ENCODE data around the gene WNT5B.

The WNT5B gene

DNA sequence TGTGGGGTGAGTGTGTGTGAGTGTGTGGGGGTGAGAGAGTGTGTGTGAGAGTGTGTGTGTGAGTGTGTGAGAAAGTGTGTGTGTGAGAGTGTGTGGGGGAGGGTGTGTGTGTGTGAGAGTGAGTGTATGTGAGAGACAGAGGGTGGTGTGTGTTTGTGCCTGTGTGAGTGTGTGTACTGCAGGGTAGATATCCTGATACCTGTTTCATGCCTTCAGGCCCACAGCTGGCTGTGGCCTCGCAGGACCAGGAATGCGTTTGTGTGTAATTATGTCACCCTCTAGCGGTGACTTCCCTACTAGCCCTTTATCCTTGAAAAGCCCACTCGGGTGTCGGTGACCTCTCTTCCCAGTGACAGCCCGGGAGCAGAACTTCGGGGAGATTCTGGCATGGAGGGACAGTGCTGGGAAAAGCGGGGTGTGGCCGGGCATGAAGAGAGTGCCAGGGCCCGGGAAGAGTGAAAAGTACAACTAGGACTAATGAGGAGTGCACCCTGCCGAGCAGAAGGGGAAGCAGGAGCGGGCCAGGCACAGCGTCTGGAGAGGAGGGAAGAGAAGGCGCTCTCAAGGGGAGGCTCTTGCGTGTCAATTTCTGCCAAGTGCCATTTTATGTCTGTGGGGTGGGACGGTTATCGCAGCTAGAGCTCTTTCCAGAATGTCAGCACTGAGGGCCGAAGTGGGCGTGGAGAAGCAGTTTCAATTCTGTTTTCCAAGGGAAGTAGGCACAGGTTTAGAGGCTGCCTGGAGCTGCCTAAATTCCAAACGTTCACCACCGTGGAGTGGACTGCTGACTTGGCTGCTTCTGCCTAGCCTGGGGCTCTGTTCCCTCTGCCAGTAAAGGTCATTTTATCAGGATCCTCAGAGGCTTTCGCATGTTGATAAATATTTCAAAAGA lies 23.7 kb upstream of the WNT5B start:
- no peaks in the 10 kb centered on the region for H3K36me3 ChIP-seq (ENCODE audit: control insufficient read depth, insufficient read depth, low read length)
- peaks cover 9% of the 10 kb centered on the region for H3K4me1 ChIP-seq (ENCODE audit: control insufficient read depth, insufficient read depth, low read length)
- peaks cover 17% of the 10 kb centered on the region for H3K27me3 ChIP-seq (ENCODE audit: control insufficient read depth, insufficient read depth, low read length)
- no peaks in the 10 kb centered on the region for H3K9me3 ChIP-seq (ENCODE audit: control insufficient read depth, insufficient read depth, low read length)
- H3K4me3 ChIP-seq (ENCODE audit: low read depth, low read length) = peak overlapping the region; percentile 65
- no peak overlapping the region for H3K9ac ChIP-seq (ENCODE audit: low read depth, low read length)

DNA sequence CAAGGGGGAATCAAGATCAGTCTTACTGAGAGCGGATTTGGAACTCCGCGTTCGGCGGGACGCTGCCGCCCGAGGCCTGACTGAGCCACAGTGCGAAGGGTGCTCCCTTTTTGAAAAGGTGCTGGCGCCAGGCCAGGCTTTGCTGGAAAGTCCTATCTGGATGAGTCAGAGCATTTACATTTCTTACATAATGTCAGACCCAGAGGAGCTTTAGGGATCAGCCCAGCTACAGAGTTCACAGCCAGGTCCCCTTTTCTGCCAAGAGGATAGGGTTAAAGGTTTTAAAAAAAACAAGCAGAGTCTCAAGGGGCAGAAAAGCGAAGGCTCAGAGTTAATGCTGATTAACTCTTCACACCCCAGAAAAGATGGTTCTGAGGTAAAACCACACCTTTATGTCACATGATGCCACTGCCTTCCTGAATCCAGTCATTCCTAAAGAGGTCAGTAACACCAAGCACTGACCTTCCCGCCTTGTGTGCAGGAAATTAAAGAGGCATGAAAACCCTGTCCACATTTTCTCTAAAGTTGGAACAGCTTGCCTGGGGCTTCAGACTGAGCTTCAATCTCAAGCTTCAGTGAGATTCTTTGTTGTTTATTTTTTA lies 22.9 kb upstream of the WNT5B start:
- Histone ChIP-seq H3K9ac (ENCODE audit: low read depth, low read length) (no peak overlapping the region), H3K27me3 (ENCODE audit: control insufficient read depth, insufficient read depth, low read length) (peaks cover 17% of the 10 kb centered on the region)

DNA sequence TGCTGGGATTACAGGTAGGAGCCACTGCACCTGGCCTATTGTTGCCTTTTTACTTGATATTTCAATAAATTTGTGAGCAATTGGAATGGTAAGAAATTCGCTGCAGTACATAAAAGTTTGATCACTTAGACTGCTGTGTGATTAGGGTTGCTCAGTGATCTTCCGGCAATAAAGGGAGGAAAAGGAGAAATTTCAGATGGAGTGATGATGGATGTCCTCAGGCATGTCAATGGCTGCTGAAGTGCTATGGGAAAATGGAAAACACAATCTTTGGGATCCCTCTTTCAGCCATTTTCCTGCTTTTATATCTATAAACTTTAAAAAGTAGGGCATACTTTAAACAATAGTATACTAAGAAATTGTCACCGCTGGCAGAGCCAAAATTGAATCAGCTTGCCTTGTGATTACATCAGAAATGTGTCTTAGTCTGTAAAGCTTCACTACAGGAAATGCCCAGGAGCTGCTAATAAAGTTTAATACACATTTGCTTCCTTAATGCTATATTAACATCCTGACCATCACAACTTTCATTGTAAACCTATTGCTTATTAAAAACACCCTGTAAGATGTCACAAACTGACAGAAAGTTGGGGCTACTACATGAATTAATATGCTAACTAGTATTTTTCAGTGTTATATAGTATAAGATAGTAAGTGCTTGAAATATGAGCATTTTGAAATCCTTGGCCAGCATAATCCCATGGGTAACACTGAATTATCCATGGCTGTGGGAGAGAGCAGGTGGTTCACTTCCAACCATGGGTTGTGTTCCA lies 20.9 kb upstream of the WNT5B start:
- no peaks in the 10 kb centered on the region for H3K9me3 ChIP-seq (ENCODE audit: control insufficient read depth, insufficient read depth, low read length)
- H3K36me3 ChIP-seq (ENCODE audit: control insufficient read depth, insufficient read depth, low read length) = no peaks in the 10 kb centered on the region
- H3K4me3 ChIP-seq (ENCODE audit: low read depth, low read length) = no peak overlapping the region
- H3K9ac ChIP-seq (ENCODE audit: low read depth, low read length) = no peak overlapping the region
- peaks cover 9% of the 10 kb centered on the region for H3K4me1 ChIP-seq (ENCODE audit: control insufficient read depth, insufficient read depth, low read length)
- peaks cover 17% of the 10 kb centered on the region for H3K27me3 ChIP-seq (ENCODE audit: control insufficient read depth, insufficient read depth, low read length)

More for the DNA sequence above, 22.9 kb upstream of the WNT5B start:
- Histone ChIP-seq H3K4me3 (ENCODE audit: low read depth, low read length) (peak overlapping the region; percentile 65), H3K36me3 (ENCODE audit: control insufficient read depth, insufficient read depth, low read length) (no peaks in the 10 kb centered on the region), H3K9me3 (ENCODE audit: control insufficient read depth, insufficient read depth, low read length) (no peaks in the 10 kb centered on the region), H3K4me1 (ENCODE audit: control insufficient read depth, insufficient read depth, low read length) (peaks cover 9% of the 10 kb centered on the region)

DNA sequence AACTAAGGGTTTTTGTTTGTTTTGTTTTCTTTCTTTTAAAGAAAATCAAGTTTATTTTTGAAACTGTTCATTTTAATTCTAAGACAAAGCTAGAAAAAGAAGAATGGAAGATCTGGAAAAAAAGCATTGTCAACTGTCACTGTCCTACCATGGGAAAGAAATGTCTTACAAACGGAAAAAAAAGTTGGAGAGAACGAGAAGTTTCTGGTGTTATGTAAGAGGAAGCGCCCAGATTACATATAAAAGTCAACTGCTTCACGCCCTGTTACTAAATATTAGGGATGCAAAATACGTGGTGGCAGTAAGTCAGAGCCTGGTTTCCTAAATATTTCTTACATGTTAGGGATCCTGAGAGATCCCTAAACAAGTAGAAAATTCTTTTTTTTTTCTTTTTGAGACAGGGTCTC lies 20.3 kb upstream of the WNT5B start:
- Histone ChIP-seq H3K9ac (ENCODE audit: low read depth, low read length) (no peak overlapping the region), H3K9me3 (ENCODE audit: control insufficient read depth, insufficient read depth, low read length) (no peaks in the 10 kb centered on the region), H3K27me3 (ENCODE audit: control insufficient read depth, insufficient read depth, low read length) (peaks cover 15% of the 10 kb centered on the region), H3K36me3 (ENCODE audit: control insufficient read depth, insufficient read depth, low read length) (no peaks in the 10 kb centered on the region), H3K4me1 (ENCODE audit: control insufficient read depth, insufficient read depth, low read length) (peaks cover 9% of the 10 kb centered on the region), H3K4me3 (ENCODE audit: low read depth, low read length) (no peak overlapping the region)

DNA sequence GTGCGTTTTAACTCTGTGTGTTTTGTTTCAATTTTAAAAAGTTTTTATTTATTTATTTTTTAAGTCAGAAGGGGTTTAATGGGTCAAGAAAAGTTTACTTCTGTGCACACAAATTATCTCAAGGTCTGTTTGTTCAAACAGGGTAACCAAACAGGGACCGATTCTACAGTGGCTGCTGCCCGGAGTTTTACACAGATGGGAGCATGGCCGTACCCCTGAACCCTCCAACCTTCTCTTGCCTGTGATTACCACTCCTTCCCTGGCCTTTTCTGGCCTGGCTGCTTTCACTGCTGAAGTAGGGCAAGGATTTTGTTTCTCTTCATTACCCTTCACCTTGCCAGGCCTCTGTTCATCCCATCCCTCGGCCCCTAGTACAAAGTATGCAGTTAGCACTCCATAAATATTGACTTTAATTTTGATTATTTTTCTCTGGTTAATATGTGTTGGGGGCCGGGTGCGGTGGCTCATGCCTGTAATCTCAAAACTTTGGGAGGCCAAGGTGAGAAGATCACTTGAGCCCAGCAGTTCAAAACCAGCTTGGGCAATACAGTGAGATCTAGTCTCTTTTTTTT lies 18.9 kb upstream of the WNT5B start:
- no peak overlapping the region for H3K4me3 ChIP-seq (ENCODE audit: low read depth, low read length)
- no peaks in the 10 kb centered on the region for H3K9me3 ChIP-seq (ENCODE audit: control insufficient read depth, insufficient read depth, low read length)
- H3K36me3 ChIP-seq (ENCODE audit: control insufficient read depth, insufficient read depth, low read length) = no peaks in the 10 kb centered on the region
- H3K4me1 ChIP-seq (ENCODE audit: control insufficient read depth, insufficient read depth, low read length) = peaks cover 9% of the 10 kb centered on the region
- no peak overlapping the region for H3K9ac ChIP-seq (ENCODE audit: low read depth, low read length)
- peaks cover 12% of the 10 kb centered on the region for H3K27me3 ChIP-seq (ENCODE audit: control insufficient read depth, insufficient read depth, low read length)

DNA sequence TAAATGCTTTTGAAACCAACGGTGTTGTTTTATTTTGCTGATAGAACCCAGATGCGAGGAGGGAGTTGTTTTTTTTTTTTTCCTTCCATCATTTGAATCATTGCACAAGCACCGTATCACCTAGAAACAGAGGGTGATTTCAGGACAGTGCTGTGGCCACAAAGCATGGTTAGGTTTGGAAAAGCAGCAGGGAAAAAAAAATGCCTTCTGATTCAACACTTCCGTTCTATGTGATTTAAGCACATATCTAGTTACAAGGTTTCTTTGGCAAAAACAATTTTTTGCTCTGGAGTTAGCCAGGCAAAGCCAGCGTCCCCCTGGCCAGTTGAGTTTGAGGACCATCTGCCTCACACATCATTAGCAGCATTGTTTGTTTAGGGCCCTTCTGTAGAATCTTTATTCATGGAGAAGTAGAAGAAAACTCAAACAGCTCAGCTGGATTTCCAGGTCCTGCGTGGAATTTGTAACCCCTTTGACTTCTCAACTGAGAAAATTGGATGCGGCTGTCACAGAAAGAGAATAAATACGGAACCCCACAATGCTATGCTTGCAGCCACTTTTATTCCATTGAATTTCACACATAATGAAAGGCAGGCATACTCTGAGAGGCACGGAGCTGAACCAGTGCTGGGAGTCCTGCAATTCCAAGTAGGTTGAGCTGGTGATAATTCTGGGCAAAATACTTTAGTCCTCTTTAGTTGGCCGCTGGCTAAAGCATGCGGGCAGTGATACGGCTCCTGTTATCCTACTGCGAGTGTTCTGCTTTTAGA lies 17.0 kb upstream of the WNT5B start:
- Histone ChIP-seq H3K27me3 (ENCODE audit: control insufficient read depth, insufficient read depth, low read length) (peaks cover 15% of the 10 kb centered on the region), H3K4me3 (ENCODE audit: low read depth, low read length) (no peak overlapping the region), H3K9ac (ENCODE audit: low read depth, low read length) (no peak overlapping the region), H3K9me3 (ENCODE audit: control insufficient read depth, insufficient read depth, low read length) (no peaks in the 10 kb centered on the region), H3K36me3 (ENCODE audit: control insufficient read depth, insufficient read depth, low read length) (no peaks in the 10 kb centered on the region), H3K4me1 (ENCODE audit: control insufficient read depth, insufficient read depth, low read length) (no peaks in the 10 kb centered on the region)

DNA sequence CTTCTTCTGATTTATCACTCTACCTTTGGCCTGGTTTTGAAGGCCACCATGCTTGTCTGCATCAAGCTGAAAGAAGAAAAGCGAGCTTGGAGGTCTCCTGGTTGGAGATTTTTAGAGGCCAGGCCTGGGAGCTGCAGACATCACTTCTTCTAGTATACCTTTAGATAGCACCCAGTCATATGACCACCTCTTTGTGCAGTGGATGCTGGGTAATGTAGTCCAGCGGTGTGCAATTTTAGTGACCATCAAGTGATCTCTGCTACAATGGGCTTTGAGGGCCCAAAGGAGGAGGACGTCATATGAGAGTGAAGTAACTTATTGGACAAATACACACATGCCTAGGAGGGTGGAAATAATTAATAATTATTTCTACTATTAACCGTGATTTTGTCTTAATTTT lies 15.2 kb upstream of the WNT5B start:
- Histone ChIP-seq H3K36me3 (ENCODE audit: control insufficient read depth, insufficient read depth, low read length) (no peaks in the 10 kb centered on the region), H3K9ac (ENCODE audit: low read depth, low read length) (no peak overlapping the region), H3K27me3 (ENCODE audit: control insufficient read depth, insufficient read depth, low read length) (peaks cover 15% of the 10 kb centered on the region), H3K9me3 (ENCODE audit: control insufficient read depth, insufficient read depth, low read length) (no peaks in the 10 kb centered on the region), H3K4me1 (ENCODE audit: control insufficient read depth, insufficient read depth, low read length) (no peaks in the 10 kb centered on the region), H3K4me3 (ENCODE audit: low read depth, low read length) (no peak overlapping the region)

DNA sequence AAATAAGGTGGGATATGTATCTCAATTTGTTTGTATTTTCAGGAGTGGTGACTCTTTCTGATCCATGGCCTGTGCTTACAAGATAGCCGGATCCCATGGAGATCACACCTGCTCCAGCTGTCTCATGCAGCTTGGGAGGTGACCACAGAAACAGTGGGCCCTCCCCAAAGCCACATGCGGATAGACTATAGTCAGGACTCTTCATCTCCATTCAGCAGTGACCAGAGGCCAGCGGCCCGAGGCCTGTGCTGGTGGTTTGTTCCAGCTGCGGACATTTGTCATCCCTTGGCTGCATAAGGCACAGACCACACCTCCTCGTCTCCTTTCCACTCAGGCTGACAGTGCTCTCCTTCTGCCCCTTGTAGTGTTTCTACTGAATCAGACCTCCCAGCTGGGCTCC lies 14.7 kb upstream of the WNT5B start:
- Histone ChIP-seq H3K9ac (ENCODE audit: low read depth, low read length) (no peak overlapping the region), H3K27me3 (ENCODE audit: control insufficient read depth, insufficient read depth, low read length) (peaks cover 15% of the 10 kb centered on the region), H3K36me3 (ENCODE audit: control insufficient read depth, insufficient read depth, low read length) (no peaks in the 10 kb centered on the region), H3K4me3 (ENCODE audit: low read depth, low read length) (no peak overlapping the region), H3K9me3 (ENCODE audit: control insufficient read depth, insufficient read depth, low read length) (no peaks in the 10 kb centered on the region), H3K4me1 (ENCODE audit: control insufficient read depth, insufficient read depth, low read length) (no peaks in the 10 kb centered on the region)

DNA sequence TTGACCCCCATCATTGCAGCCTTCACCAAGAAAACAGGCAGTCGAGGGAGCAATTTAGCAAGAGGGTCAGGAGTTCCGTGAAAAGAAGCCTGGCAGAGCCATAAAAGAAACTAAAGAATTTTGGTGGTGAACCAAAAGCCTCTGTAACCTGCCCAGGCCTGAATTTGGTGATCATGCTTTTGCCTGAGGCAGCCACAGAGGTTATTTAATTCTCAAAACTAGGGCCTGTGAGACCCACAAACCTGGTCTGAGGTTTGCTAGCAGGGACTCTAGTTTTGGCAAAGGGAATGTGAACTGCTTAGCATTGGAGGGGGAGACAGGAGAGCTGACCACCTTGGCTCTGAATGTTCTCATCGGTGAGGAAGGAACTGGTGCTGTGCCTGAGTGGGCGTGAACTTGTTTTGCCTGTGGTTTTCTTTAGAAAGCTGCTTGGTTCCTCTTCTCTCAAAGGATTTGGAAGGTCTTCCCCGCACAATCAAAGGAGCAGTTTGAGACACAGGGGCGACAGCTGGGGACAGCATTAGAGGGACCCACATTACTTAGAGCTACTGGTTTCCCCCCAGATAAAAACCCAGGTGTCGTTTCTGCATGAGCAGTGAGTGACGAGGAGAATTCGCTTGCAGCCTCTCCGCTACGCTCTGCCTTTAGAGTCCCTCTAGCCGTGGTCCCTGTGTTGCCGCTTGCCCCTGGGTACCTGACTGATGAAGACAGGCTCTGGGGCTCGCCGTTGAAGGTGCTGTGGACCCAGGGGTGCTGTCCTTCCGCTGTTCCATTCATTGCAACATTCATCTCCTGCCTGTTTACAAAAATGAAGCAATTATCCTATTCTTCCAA lies 12.6 kb upstream of the WNT5B start:
- H3K27me3 ChIP-seq (ENCODE audit: control insufficient read depth, insufficient read depth, low read length) = peaks cover 15% of the 10 kb centered on the region
- H3K36me3 ChIP-seq (ENCODE audit: control insufficient read depth, insufficient read depth, low read length) = no peaks in the 10 kb centered on the region
- no peak overlapping the region for H3K4me3 ChIP-seq (ENCODE audit: low read depth, low read length)
- H3K4me1 ChIP-seq (ENCODE audit: control insufficient read depth, insufficient read depth, low read length) = no peaks in the 10 kb centered on the region
- no peaks in the 10 kb centered on the region for H3K9me3 ChIP-seq (ENCODE audit: control insufficient read depth, insufficient read depth, low read length)
- H3K9ac ChIP-seq (ENCODE audit: low read depth, low read length) = no peak overlapping the region

DNA sequence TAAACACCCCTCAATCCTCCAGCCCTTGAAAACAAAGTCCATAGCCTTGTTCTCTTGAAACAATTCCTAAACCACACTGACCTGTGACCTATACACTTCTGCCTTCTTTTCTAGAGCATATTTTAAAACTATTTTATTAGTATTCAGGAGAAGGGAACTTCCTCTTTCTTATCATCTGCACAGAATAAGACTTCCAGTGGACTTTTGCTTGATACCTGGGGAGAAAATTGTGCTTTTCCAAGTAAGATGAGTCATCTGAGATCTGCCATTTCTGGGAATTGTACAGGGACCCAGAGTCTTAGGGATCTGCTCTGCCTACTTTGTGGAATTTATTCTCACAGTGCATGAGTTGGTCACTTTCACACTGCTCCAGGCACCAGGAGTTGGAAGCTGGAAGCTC lies 10.5 kb upstream of the WNT5B start:
- no peaks in the 10 kb centered on the region for H3K36me3 ChIP-seq (ENCODE audit: control insufficient read depth, insufficient read depth, low read length)
- H3K4me3 ChIP-seq (ENCODE audit: low read depth, low read length) = no peak overlapping the region
- H3K9ac ChIP-seq (ENCODE audit: low read depth, low read length) = no peak overlapping the region
- no peaks in the 10 kb centered on the region for H3K4me1 ChIP-seq (ENCODE audit: control insufficient read depth, insufficient read depth, low read length)
- H3K9me3 ChIP-seq (ENCODE audit: control insufficient read depth, insufficient read depth, low read length) = no peaks in the 10 kb centered on the region
- H3K27me3 ChIP-seq (ENCODE audit: control insufficient read depth, insufficient read depth, low read length) = peaks cover 15% of the 10 kb centered on the region

Data from iPS-15b (cell line).